ENCODE data around the gene LDAF1. TPM values are rescaled to one million over a fixed set of nuclear protein-coding genes. Genes with fewer than 3 reads are reported as not detected.
A peak's percentile ranks its signal among the peaks of the same experiment; 100 is the strongest.
"Not testable (repeated sequence)": the region's sequence is repeated elsewhere in the genome, so short reads cannot be mapped to it uniquely, and the experiment has no call there.

Gene LDAF1
- total RNA-seq, 1 donor, result 65.5 TPM

DNA sequence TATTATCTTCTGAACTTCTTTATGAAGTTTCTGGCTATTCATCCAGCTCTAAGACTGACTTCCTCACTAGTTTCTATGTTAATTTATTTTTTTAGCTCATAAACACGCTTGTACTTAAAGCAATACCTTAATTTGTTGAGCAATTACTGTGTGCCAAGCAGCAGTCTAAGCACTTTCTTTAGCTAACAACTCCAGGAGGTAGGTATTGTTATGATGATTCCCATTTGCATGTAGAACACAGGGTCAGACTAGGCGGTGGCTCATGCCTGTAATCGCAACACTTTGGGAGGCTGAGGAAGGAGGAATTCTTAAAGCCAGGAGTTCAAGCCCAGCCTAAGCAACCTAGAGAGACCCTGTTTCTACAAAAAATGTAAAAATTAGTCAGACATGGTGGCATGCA, 27.7 kb upstream of the LDAF1 start:
- H3K9me3 ChIP-seq (ENCODE audit: low read depth, low read length), result no peaks in the 10 kb centered on the region

DNA sequence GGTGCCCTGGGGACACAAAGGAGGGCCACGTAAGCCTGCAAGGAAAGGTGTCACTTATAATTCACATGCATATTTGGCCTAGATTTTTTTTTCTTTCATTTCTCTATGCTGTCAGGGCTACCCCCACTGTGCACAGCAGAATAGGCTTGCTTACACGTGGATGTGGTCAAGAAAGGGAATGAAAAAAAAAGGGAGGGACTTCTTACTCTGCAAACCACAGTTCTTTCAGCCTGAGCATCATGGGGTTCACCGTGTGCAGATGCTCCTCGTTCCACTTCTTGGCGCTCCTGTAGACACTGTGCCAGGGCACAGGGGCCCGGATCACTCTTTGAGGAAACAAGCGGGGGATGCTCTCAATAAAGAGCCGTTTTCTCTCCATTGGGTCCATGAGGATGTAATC, 24.4 kb upstream of the LDAF1 start:
- Histone ChIP-seq H3K36me3 (ENCODE audit: insufficient read depth, low read length) (no peaks in the 10 kb centered on the region), H3K27ac (ENCODE audit: low read depth, low read length) (no peak overlapping the region), H2AFZ (ENCODE audit: low read length) (no peak overlapping the region), H4K20me1 (ENCODE audit: insufficient read depth, low read length) (no peaks in the 10 kb centered on the region), H3K4me2 (ENCODE audit: insufficient read depth, low read length) (no peak overlapping the region), H3K4me1 (ENCODE audit: insufficient read depth, low read length) (no peaks in the 10 kb centered on the region), H3K79me2 (ENCODE audit: insufficient read depth, low read length) (no peaks in the 10 kb centered on the region), H3K27me3 (ENCODE audit: insufficient read depth, low read length) (peaks cover 5% of the 10 kb centered on the region), H3K9me3 (ENCODE audit: low read depth, low read length) (no peaks in the 10 kb centered on the region), H3K4me3 (ENCODE audit: insufficient read depth, low read length) (no peak overlapping the region)
- DNase-seq (ENCODE audit: insufficient read length, low spot score, missing footprints), result no peak
- TF ChIP-seq, protein P1, sequence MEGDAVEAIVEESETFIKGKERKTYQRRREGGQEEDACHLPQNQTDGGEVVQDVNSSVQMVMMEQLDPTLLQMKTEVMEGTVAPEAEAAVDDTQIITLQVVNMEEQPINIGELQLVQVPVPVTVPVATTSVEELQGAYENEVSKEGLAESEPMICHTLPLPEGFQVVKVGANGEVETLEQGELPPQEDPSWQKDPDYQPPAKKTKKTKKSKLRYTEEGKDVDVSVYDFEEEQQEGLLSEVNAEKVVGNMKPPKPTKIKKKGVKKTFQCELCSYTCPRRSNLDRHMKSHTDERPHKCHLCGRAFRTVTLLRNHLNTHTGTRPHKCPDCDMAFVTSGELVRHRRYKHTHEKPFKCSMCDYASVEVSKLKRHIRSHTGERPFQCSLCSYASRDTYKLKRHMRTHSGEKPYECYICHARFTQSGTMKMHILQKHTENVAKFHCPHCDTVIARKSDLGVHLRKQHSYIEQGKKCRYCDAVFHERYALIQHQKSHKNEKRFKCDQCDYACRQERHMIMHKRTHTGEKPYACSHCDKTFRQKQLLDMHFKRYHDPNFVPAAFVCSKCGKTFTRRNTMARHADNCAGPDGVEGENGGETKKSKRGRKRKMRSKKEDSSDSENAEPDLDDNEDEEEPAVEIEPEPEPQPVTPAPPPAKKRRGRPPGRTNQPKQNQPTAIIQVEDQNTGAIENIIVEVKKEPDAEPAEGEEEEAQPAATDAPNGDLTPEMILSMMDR (IDR thresholded peaks at IDR 0.05; ENCODE audit: extremely low read depth, low read depth, low read length), result no peak

More for the DNA sequence above, 27.7 kb upstream of the LDAF1 start:
- Histone ChIP-seq H3K4me3 (ENCODE audit: insufficient read depth, low read length) (no peak overlapping the region), H3K79me2 (ENCODE audit: insufficient read depth, low read length) (no peaks in the 10 kb centered on the region), H3K27me3 (ENCODE audit: insufficient read depth, low read length) (no peaks in the 10 kb centered on the region), H3K27ac (ENCODE audit: low read depth, low read length) (no peak overlapping the region), H3K36me3 (ENCODE audit: insufficient read depth, low read length) (no peaks in the 10 kb centered on the region), H4K20me1 (ENCODE audit: insufficient read depth, low read length) (no peaks in the 10 kb centered on the region), H3K4me1 (ENCODE audit: insufficient read depth, low read length) (no peaks in the 10 kb centered on the region), H3K4me2 (ENCODE audit: insufficient read depth, low read length) (no peak overlapping the region), H2AFZ (ENCODE audit: low read length) (no peak overlapping the region)
- DNase-seq (ENCODE audit: insufficient read length, low spot score, missing footprints), result no peak
- TF ChIP-seq, protein P1 (IDR thresholded peaks at IDR 0.05; ENCODE audit: extremely low read depth, low read depth, low read length), result no peak

DNA sequence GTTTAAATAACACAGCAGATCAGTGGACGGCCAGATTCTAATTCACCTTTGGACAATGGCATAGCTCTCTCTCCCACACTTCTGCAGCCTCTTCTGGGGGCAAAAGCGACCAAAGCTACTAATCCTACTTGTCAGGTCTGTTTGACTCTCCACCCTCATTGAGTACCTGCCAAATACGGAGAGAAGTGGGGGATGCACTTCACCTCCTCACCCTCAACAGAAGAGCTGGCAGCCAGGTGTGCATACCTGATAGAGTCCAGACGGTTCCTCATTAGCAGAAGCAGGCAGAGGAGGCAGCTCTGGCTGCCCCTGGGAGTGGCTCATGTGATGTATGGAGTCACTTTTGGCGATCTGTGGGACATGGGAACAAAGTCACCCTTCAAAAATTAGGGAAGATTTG, 12.7 kb upstream of the LDAF1 start:
- H3K4me3 ChIP-seq (ENCODE audit: insufficient read depth, low read length), result no peak overlapping the region
- no peaks in the 10 kb centered on the region for H3K79me2 ChIP-seq (ENCODE audit: insufficient read depth, low read length)
- H2AFZ ChIP-seq (ENCODE audit: low read length), result no peak overlapping the region
- H3K4me1 ChIP-seq (ENCODE audit: insufficient read depth, low read length), result peaks cover 3% of the 10 kb centered on the region
- peaks cover 23% of the 10 kb centered on the region for H3K27me3 ChIP-seq (ENCODE audit: insufficient read depth, low read length)
- H3K4me2 ChIP-seq (ENCODE audit: insufficient read depth, low read length), result no peak overlapping the region
- H4K20me1 ChIP-seq (ENCODE audit: insufficient read depth, low read length), result no peaks in the 10 kb centered on the region
- no peaks in the 10 kb centered on the region for H3K36me3 ChIP-seq (ENCODE audit: insufficient read depth, low read length)
- H3K27ac ChIP-seq (ENCODE audit: low read depth, low read length), result no peak overlapping the region
- no peak for DNase-seq (ENCODE audit: insufficient read length, low spot score, missing footprints)
- TF ChIP-seq, protein P1 (IDR thresholded peaks at IDR 0.05; ENCODE audit: extremely low read depth, low read depth, low read length), result no peak
- H3K9me3 ChIP-seq (ENCODE audit: low read depth, low read length), result no peaks in the 10 kb centered on the region

DNA sequence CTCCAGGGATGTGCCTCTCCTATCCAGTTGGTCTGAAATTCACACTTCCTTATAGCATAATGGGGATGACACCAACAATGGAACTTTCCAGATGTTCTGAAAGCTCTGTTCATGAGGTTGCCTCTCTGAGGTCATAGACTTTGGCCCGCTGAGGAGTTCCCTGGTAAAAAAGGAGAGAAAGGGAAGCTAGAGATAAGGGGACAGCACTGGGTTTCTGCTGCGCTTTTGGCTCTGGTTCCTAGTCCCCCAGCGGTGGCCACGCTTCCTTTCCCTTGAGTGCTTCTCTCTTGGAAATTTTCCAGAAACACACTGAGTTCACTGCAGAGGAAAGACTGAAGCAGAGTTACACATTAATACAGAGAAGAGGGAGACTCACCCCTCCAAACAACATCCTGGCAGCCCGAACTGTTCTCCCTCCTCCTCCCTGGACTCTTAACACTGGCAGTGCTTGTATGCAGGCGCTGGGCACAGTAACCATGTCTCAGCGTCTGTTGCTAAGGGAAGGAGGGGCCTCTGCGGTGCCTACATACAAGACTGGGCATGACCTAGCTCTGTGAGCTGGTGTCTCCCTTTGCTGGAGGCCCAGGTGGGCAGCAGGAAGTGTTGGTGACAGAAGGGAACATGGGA, 8.0 kb upstream of the LDAF1 start, which contains the start of gene DNAH3:
Gene DNAH3, minus strand, starts transcription at position 472 of the 627 bp plus-strand sequence. CDS start 527 bp downstream, outside the sequence.
- Histone ChIP-seq H3K4me3 (ENCODE audit: insufficient read depth, low read length) (no peak within 1 kb of the TSS), H3K4me2 (ENCODE audit: insufficient read depth, low read length) (peak within 1 kb of the TSS; percentile 30), H3K27ac (ENCODE audit: low read depth, low read length) (no peak within 1 kb of the TSS), H3K27me3 (ENCODE audit: insufficient read depth, low read length) (peaks cover 11% of the 10 kb centered on the region), H3K4me1 (ENCODE audit: insufficient read depth, low read length) (peaks cover 5% of the 10 kb centered on the region), H3K9me3 (ENCODE audit: low read depth, low read length) (no peaks in the 10 kb centered on the region), H3K36me3 (ENCODE audit: insufficient read depth, low read length) (no peaks in the 10 kb centered on the region), H2AFZ (ENCODE audit: low read length) (no peak within 1 kb of the TSS), H3K79me2 (ENCODE audit: insufficient read depth, low read length) (no peaks in the 10 kb centered on the region), H4K20me1 (ENCODE audit: insufficient read depth, low read length) (no peaks in the 10 kb centered on the region)
- TF ChIP-seq, protein P1 (IDR thresholded peaks at IDR 0.05; ENCODE audit: extremely low read depth, low read depth, low read length), result no peak
- no peak for DNase-seq (ENCODE audit: insufficient read length, low spot score, missing footprints)

DNA sequence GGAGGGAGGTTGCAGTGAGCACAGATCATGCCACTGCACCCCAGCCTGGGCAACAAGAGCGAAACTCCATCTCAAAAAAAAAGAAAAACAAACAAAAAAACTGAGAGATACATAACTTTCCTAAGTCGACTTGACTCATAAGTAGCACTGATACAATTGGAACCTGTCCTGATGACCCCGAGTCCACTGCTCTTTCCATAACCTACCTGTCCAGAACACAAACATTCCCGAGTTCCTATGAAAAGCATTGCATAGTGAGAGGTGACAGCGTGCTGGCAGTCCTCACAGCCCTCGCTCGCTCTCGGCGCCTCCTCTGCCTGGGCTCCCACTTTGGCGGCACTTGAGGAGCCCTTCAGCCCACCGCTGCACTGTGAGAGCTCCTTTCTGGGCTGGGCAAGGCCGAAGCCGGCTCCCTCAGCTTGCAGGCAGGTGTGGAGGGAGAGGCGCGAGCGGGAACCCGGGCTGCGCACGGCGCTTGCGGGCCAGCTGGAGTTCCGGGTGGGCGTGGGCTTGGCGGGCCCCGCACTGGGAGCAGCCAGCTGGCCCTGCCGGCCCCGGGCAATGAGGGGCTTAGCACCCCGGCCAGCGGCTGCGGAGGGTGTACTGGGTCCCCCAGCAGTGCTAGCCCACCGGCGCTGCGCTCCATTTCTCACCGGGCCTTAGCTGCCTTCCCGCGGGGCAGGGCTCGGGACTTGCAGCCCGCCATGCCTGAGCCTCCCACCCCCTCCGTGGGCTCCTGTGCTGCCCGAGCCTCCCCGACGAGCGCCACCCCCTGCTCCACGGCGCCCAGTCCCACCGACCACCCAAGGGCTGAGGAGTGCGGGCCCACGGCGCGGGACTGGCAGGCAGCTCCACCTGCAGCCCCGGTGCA, 6.1 kb upstream of the LDAF1 start:
- H3K4me2 ChIP-seq (ENCODE audit: insufficient read depth, low read length); H3K27ac ChIP-seq (ENCODE audit: low read depth, low read length); H4K20me1 ChIP-seq (ENCODE audit: insufficient read depth, low read length); H3K4me1 ChIP-seq (ENCODE audit: insufficient read depth, low read length); H3K79me2 ChIP-seq (ENCODE audit: insufficient read depth, low read length); H3K4me3 ChIP-seq (ENCODE audit: insufficient read depth, low read length); DNase-seq (ENCODE audit: insufficient read length, low spot score, missing footprints); H3K9me3 ChIP-seq (ENCODE audit: low read depth, low read length); H2AFZ ChIP-seq (ENCODE audit: low read length); H3K36me3 ChIP-seq (ENCODE audit: insufficient read depth, low read length): not testable (repeated sequence)
- peaks cover 11% of the 10 kb centered on the region for H3K27me3 ChIP-seq (ENCODE audit: insufficient read depth, low read length)
